H9 (cell line): ENCODE data around the gene MINDY4. TPM values are rescaled to one million over a fixed set of nuclear protein-coding genes. Genes with fewer than 3 reads are reported as not detected.

Experiments used
- DNase-seq: peaks from one replicate; pipeline ENCODE4 v3.0.0-alpha.2; 2017
- H2AFZ ChIP-seq: one replicate; pipeline ENCODE4 v1.6.1; 2013; ENCODE audit warnings: mild to moderate bottlenecking, low read length, control low read depth, moderate library complexity
- H2AK5ac ChIP-seq: 2 replicates; pipeline ENCODE4 v1.6.1; 2013; ENCODE audit warnings: low read length, control low read depth, mixed read lengths; ENCODE audit not compliant: insufficient read length
- H2BK120ac ChIP-seq: one replicate; pipeline ENCODE4 v1.6.1; 2013; ENCODE audit warnings: low read depth, mild to moderate bottlenecking, low read length, control low read depth, inconsistent platforms; ENCODE audit not compliant: poor library complexity, severe bottlenecking
- H2BK12ac ChIP-seq: 2 replicates; pipeline ENCODE4 v1.6.1; 2013; ENCODE audit warnings: low read length, control low read depth, mixed read lengths, low read depth; ENCODE audit not compliant: insufficient read length
- H2BK15ac ChIP-seq: 2 replicates; pipeline ENCODE4 v1.6.1; 2013; ENCODE audit warnings: low read depth, low read length, control low read depth
- H2BK20ac ChIP-seq: one replicate; pipeline ENCODE4 v1.6.1; 2013; ENCODE audit warnings: low read depth, mild to moderate bottlenecking, low read length, control low read depth, inconsistent platforms; ENCODE audit not compliant: poor library complexity, severe bottlenecking
- H2BK5ac ChIP-seq: 2 replicates; pipeline ENCODE4 v1.6.1; 2013; ENCODE audit warnings: low read length, control low read depth, mixed read lengths; ENCODE audit not compliant: insufficient read length
- H3K14ac ChIP-seq: 2 replicates; pipeline ENCODE4 v1.6.1; 2013; ENCODE audit warnings: low read length, control low read depth; ENCODE audit not compliant: insufficient read depth
- H3K18ac ChIP-seq: 2 replicates; pipeline ENCODE4 v1.6.1; 2013; ENCODE audit warnings: low read depth, mild to moderate bottlenecking, mixed read lengths, low read length, control low read depth; ENCODE audit not compliant: insufficient read length
- H3K23ac ChIP-seq: 2 replicates; pipeline ENCODE4 v1.6.1; 2013; ENCODE audit warnings: low read length, control low read depth, mixed read lengths, low read depth; ENCODE audit not compliant: insufficient read length
- H3K23me2 ChIP-seq: 2 replicates; pipeline ENCODE4 v1.6.1; 2013; ENCODE audit warnings: low read depth, mild to moderate bottlenecking, mixed read lengths, low read length, control low read depth; ENCODE audit not compliant: insufficient read length, poor library complexity, severe bottlenecking
- H3K27ac ChIP-seq: 2 replicates; pipeline ENCODE4 v1.5.1; 2013; ENCODE audit warnings: low read length, control low read depth, mixed read lengths, low read depth; ENCODE audit not compliant: insufficient read length
- H3K27me3 ChIP-seq: 2 replicates; pipeline ENCODE4 v1.6.1; 2013; ENCODE audit warnings: low read length, control low read depth, inconsistent platforms; ENCODE audit not compliant: insufficient read depth
- H3K4ac ChIP-seq: 2 replicates; pipeline ENCODE4 v1.6.1; 2013; ENCODE audit warnings: low read depth, mild to moderate bottlenecking, control low read depth, inconsistent platforms, low read length, moderate library complexity
- H3K4me1 ChIP-seq: 2 replicates; pipeline ENCODE4 v1.6.1; 2013; ENCODE audit warnings: low read length, control low read depth, inconsistent platforms; ENCODE audit not compliant: insufficient read depth
- H3K4me2 ChIP-seq: 2 replicates; pipeline ENCODE4 v1.6.1; 2013; ENCODE audit warnings: low read length, control low read depth, mixed read lengths; ENCODE audit not compliant: insufficient read length, insufficient read depth
- H3K56ac ChIP-seq: 2 replicates; pipeline ENCODE4 v1.6.1; 2013; ENCODE audit warnings: low read depth, mild to moderate bottlenecking, mixed read lengths, low read length, control low read depth; ENCODE audit not compliant: insufficient read length
- H3K79me1 ChIP-seq: 2 replicates; pipeline ENCODE4 v1.6.1; 2013; ENCODE audit warnings: low read depth, mild to moderate bottlenecking, moderate library complexity, low read length, control low read depth, inconsistent platforms; ENCODE audit not compliant: insufficient read depth, poor library complexity, severe bottlenecking
- H3K79me2 ChIP-seq: 2 replicates; pipeline ENCODE4 v1.6.1; 2013; ENCODE audit warnings: low read length, control low read depth, inconsistent platforms; ENCODE audit not compliant: insufficient read depth
- H3K9ac ChIP-seq: 2 replicates; pipeline ENCODE4 v1.6.1; 2013; ENCODE audit warnings: low read length, control low read depth, mixed read lengths; ENCODE audit not compliant: insufficient read length; ENCODE audit errors: extremely low read depth
- H3K9me3 ChIP-seq: one replicate; pipeline ENCODE4 v1.6.1; 2013; ENCODE audit warnings: low read depth, low read length, inconsistent platforms; ENCODE audit not compliant: control insufficient read depth
- H3T11ph ChIP-seq: one replicate; pipeline ENCODE4 v1.6.1; 2013; ENCODE audit warnings: mild to moderate bottlenecking, low read length, control low read depth, inconsistent platforms
- H4K20me1 ChIP-seq: one replicate; pipeline ENCODE4 v1.6.1; 2013; ENCODE audit not compliant: control insufficient read depth, insufficient read length, insufficient read depth
- H4K5ac ChIP-seq: 2 replicates; pipeline ENCODE4 v1.6.1; 2013; ENCODE audit warnings: low read depth, mild to moderate bottlenecking, mixed read lengths, low read length, control low read depth; ENCODE audit not compliant: insufficient read length
- H4K8ac ChIP-seq: replicated peaks from 2 replicates; pipeline ENCODE4 v1.6.1; 2013; ENCODE audit warnings: low read length, control low read depth, mixed read lengths, low read depth; ENCODE audit not compliant: insufficient read length
- H4K91ac ChIP-seq: 2 replicates; pipeline ENCODE4 v1.6.1; 2013; ENCODE audit warnings: low read depth, mild to moderate bottlenecking, moderate library complexity, mixed read lengths, low read length, control low read depth; ENCODE audit not compliant: insufficient read length
- H3K27ac Mint-ChIP-seq, 3 experiments: 2 replicates in 2 of 3; 3 replicates in 1 of 3; pipeline ENCODE4 v1.8.0; 2020 to 2021; ENCODE audit warnings: mixed read lengths in 3 of 3, mild to moderate bottlenecking in 1 of 3, moderate library complexity in 1 of 3
- H3K27me3 Mint-ChIP-seq: 2 replicates; pipeline ENCODE4 v1.8.0; 2021; ENCODE audit warnings: low read depth, mild to moderate bottlenecking, moderate library complexity, mixed read lengths
- H3K36me3 Mint-ChIP-seq, 3 experiments: 2 replicates in 2 of 3; 3 replicates in 1 of 3; pipeline ENCODE4 v1.8.0; 2020 to 2021; ENCODE audit warnings: low read depth in 3 of 3, mixed read lengths in 3 of 3; ENCODE audit not compliant: insufficient read depth in 1 of 3
- H3K4me1 Mint-ChIP-seq, 2 experiments: 2 replicates each; pipeline ENCODE4 v1.8.0; 2020; ENCODE audit warnings: mixed read lengths in 2 of 2
- H3K4me3 Mint-ChIP-seq, 2 experiments: 2 replicates in 1 of 2; 3 replicates in 1 of 2; pipeline ENCODE4 v1.8.0; 2020 to 2021; ENCODE audit warnings: mild to moderate bottlenecking in 2 of 2, mixed read lengths in 2 of 2, moderate library complexity in 1 of 2
- H3K9me3 Mint-ChIP-seq, 2 experiments: 2 replicates in 1 of 2; 3 replicates in 1 of 2; pipeline ENCODE4 v1.8.0; 2020; ENCODE audit warnings: mild to moderate bottlenecking in 2 of 2, mixed read lengths in 2 of 2, moderate library complexity in 1 of 2
- WGBS: extraction: QIAGEN DNeasy Blood & Tissue Kit; methylation state at CpG from one replicate; pipeline ENCODE4 v1.1.7; 2013; ENCODE audit warnings: missing lambda C conversion rate, low lambda C conversion rate, mixed read lengths; ENCODE audit not compliant: insufficient read length; ENCODE audit errors: extremely low coverage; 5-methylcytosine and 5-hydroxymethylcytosine counted together
- total RNA-seq: library from RNA; stranded (reverse); gene quantifications from 2 replicates; pipeline ENCODE4 v1.2.1, GENCODE V29; 2021
- TF ChIP-seq, protein P1 (sequence below): fragments of 200-600 bp; sonication (generic); conservative IDR thresholded peaks from 3 replicates; pipeline ENCODE4 v1.8.0; 2021; ENCODE audit warnings: antibody characterized with exemption, mild to moderate bottlenecking

MINDY4 gene
- total RNA-seq, 1 experiment from 2014 or later: 3.1 TPM

DNA sequence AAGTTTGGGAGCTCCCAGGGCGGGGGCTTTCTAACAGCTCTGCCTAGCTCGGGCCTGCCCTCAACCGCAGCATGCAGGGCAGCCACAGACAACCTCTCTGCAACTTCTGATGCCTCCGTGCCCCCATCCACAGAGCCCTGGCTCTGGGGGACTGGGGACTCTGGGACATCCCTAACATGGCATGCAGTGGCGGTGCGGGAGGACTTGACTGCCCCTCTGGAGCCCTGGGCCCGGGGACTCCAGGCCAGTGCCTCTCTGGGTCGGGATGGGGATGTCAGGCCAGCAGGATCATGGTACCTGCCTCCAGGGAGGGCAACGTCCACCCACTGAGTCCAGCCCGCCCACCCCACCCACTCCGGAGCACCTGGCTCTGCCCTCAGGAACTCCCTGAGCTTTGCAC lies 139.9 kb downstream of the MINDY4 start:
- Histone ChIP-seq H3K79me2 (no peaks in the 10 kb centered on the region), H3K9ac (no peak overlapping the region), H2BK15ac (no peak overlapping the region), H3T11ph (no peak overlapping the region), H2AK5ac (no peak overlapping the region), H3K27me3 (no peaks in the 10 kb centered on the region), H3K56ac (no peak overlapping the region), H3K27ac (no peak overlapping the region), H4K20me1 (no peaks in the 10 kb centered on the region), H3K4me1 (no peaks in the 10 kb centered on the region), H2BK120ac (no peak overlapping the region), H2BK5ac (no peak overlapping the region), H4K8ac (no peak overlapping the region), H3K23me2 (no peaks in the 10 kb centered on the region), H4K5ac (no peak overlapping the region), H3K4ac (no peak overlapping the region), H3K14ac (no peak overlapping the region), H2BK12ac (no peak overlapping the region), H4K91ac (no peak overlapping the region), H3K79me1 (no peaks in the 10 kb centered on the region), H3K18ac (no peak overlapping the region), H3K9me3 (no peaks in the 10 kb centered on the region), H2BK20ac (no peak overlapping the region), H2AFZ (no peak overlapping the region), H3K23ac (no peak overlapping the region), H3K4me2 (no peak overlapping the region)
- Mint-ChIP-seq H3K36me3 (no peaks in the 10 kb centered on the region), H3K4me3 (no peak overlapping the region), H3K9me3 (no peaks in the 10 kb centered on the region), H3K27ac (no peak overlapping the region), H3K27me3 (peaks cover 3% of the 10 kb centered on the region), H3K4me1 (peaks cover 13 to 32% of the 10 kb centered on the region in 2 experiments)
- WGBS: no CpG with 5 or more reads among the region's 11 CpGs
- no peak for DNase-seq
- TF ChIP-seq, protein P1, sequence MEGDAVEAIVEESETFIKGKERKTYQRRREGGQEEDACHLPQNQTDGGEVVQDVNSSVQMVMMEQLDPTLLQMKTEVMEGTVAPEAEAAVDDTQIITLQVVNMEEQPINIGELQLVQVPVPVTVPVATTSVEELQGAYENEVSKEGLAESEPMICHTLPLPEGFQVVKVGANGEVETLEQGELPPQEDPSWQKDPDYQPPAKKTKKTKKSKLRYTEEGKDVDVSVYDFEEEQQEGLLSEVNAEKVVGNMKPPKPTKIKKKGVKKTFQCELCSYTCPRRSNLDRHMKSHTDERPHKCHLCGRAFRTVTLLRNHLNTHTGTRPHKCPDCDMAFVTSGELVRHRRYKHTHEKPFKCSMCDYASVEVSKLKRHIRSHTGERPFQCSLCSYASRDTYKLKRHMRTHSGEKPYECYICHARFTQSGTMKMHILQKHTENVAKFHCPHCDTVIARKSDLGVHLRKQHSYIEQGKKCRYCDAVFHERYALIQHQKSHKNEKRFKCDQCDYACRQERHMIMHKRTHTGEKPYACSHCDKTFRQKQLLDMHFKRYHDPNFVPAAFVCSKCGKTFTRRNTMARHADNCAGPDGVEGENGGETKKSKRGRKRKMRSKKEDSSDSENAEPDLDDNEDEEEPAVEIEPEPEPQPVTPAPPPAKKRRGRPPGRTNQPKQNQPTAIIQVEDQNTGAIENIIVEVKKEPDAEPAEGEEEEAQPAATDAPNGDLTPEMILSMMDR: no peak
